Psoas muscle (tissue), 8 donors: ENCODE measurements around the gene COMMD6. TPM values are rescaled to one million over a fixed set of nuclear protein-coding genes. Genes with fewer than 3 reads are reported as not detected.

Experiments
- ATAC-seq, 4 donors: fragments of 200-7000 bp; cut with Tn5 transposase; one replicate each; pipeline ENCODE4 v1.9.1; 2020; ENCODE audit warnings: moderate library complexity in 3 of 4, mild to moderate bottlenecking in 2 of 4
- DNase-seq, 2 donors: peaks; one replicate each; pipeline ENCODE4 v3.0.0-alpha.2; 2020
- H3K27ac ChIP-seq: fragments of 200-600 bp; one replicate; pipeline ENCODE4 v1.8.0; 2022
- H3K27me3 ChIP-seq, 3 donors: fragments of 200-600 bp in 1 of 3; one replicate each; pipeline versions ENCODE4 v1.6.1 to v1.8.0; 2013 to 2022; ENCODE audit warnings: low read length in 2 of 3, mild to moderate bottlenecking in 2 of 3, moderate library complexity in 1 of 3; ENCODE audit not compliant: insufficient read depth in 3 of 3
- H3K36me3 ChIP-seq, 2 donors: fragments of 200-600 bp in 1 of 2; one replicate each; pipeline versions ENCODE4 v1.6.1 to v1.8.0; 2013 to 2022; ENCODE audit warnings: low read depth in 1 of 2, mild to moderate bottlenecking in 1 of 2, moderate library complexity in 1 of 2; ENCODE audit not compliant: insufficient read depth in 1 of 2
- H3K4me1 ChIP-seq: fragments of 200-600 bp; one replicate; pipeline ENCODE4 v1.8.0; 2022
- H3K4me3 ChIP-seq: fragments of 200-600 bp; one replicate; pipeline ENCODE4 v1.8.0; 2022; ENCODE audit warnings: mild to moderate bottlenecking
- H3K9me3 ChIP-seq: fragments of 200-600 bp; one replicate; pipeline ENCODE4 v1.8.0; 2022
- whole genome bisulfite sequencing, 3 donors: extraction: QIAGEN DNeasy Blood & Tissue Kit; methylation state at CpG; one replicate each; pipeline versions ENCODE4 v1.1.6 to v1.1.7; 2013; 5-methylcytosine and 5-hydroxymethylcytosine counted together
- intact Hi-C, 2 donors: fragments of 100-400 bp; cut with DNase I; formaldehyde crosslinking; loops; one replicate each; pipeline versions ENCODE4 v1.11.0 to v1.14.2; 2022
- polyA plus RNA-seq, 3 donors: library from polyadenylated mRNA; stranded (reverse); fragments of 200-250 nt; gene quantifications; one replicate each; pipeline ENCODE4 v1.2.3, GENCODE V29; 2013
- total RNA-seq, 4 donors: library from RNA; stranded (reverse); fragmentation: NEBNext Ultra II Directional in 2 of 4; extraction: Animal tissue kit (Norgen Biotek cat#: 25700) in 2 of 4; gene quantifications; one replicate each; pipeline versions ENCODE4 v1.2.1 to v1.2.4, GENCODE V29; 2021 to 2023
- TF ChIP-seq, protein P1 (sequence below): fragments of 200-600 bp; IDR thresholded peaks from one replicate; pipeline ENCODE4 v1.8.0; 2022; ENCODE audit warnings: antibody characterized with exemption
- donor health status: healthy with polysubstance abuse.
- donor health status: DM: no; HTN: no; CAD: no; lungs with moderate emphysema.
- donor health status: Bipolar disorder and iron deficiency.
- donor health status: healthy.
- donor health status: DM: yes; HTN: yes; CAD: no.
- donor health status: DM: no; HTN: no; CAD: no.
- donor health status: DM: no; HTN: no; CAD: no.
- donor health status: DM: yes; HTN: yes; CAD: no.

COMMD6 gene
- total and polyA plus RNA-seq, 7 donors = 34.1 to 80.6 (median 46.8) TPM

DNA sequence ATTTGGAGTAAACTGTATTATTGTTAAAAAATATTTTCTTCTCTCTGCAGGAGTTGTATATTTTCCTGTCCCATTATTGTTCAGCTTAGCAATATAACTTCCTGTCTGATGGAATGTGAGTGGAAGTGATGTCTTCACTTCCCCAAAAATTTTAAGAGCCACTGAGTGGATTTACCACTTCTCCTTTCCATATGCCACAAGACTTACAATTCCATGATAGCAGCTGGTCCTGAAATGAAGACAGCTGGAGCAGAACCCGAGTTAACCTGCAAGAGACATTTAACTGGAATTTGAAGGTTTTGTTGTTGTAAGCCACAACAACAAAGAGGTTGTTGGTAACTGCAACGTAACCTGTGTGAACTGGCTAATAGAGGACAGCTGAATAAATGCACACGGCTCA is 32.3 kb downstream of the COMMD6 start:
- ATAC-seq (no peak), DNase-seq (no peak)
- Histone ChIP-seq H3K36me3 (no peaks in the 10 kb centered on the region), H3K4me3 (no peak overlapping the region), H3K27ac (no peak overlapping the region), H3K27me3 (no peaks in the 10 kb centered on the region), H3K9me3 (no peaks in the 10 kb centered on the region), H3K4me1 (peaks cover 5% of the 10 kb centered on the region)
- TF ChIP-seq, protein P1, sequence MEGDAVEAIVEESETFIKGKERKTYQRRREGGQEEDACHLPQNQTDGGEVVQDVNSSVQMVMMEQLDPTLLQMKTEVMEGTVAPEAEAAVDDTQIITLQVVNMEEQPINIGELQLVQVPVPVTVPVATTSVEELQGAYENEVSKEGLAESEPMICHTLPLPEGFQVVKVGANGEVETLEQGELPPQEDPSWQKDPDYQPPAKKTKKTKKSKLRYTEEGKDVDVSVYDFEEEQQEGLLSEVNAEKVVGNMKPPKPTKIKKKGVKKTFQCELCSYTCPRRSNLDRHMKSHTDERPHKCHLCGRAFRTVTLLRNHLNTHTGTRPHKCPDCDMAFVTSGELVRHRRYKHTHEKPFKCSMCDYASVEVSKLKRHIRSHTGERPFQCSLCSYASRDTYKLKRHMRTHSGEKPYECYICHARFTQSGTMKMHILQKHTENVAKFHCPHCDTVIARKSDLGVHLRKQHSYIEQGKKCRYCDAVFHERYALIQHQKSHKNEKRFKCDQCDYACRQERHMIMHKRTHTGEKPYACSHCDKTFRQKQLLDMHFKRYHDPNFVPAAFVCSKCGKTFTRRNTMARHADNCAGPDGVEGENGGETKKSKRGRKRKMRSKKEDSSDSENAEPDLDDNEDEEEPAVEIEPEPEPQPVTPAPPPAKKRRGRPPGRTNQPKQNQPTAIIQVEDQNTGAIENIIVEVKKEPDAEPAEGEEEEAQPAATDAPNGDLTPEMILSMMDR = no peak
- WGBS, 3 donors = 63 to 77% (median 74%) methylated on average over 3 of the region's 3 CpGs
- intact Hi-C loops = no loop called here

- intact Hi-C loops = no loop called here
- H3K27me3 ChIP-seq = no peaks in the 10 kb centered on the region
- no peak for DNase-seq
- H3K9me3 ChIP-seq = no peaks in the 10 kb centered on the region
- H3K27ac ChIP-seq = no peak overlapping the region
- no peak for ATAC-seq
- no peaks in the 10 kb centered on the region for H3K36me3 ChIP-seq
- WGBS, 3 donors = 76 to 86% (median 80%) methylated on average over 5 of the region's 5 CpGs
- no peak overlapping the region for H3K4me3 ChIP-seq
- H3K4me1 ChIP-seq = no peaks in the 10 kb centered on the region
- TF ChIP-seq, protein P1 = no peak
Measured at GRCh38 chr13:75495938-75496337, 41.7 kb downstream of the COMMD6 start.

GRCh38 chr13:75494491-75494890 is 43.1 kb downstream of the COMMD6 start:
- Histone ChIP-seq H3K27ac (no peak overlapping the region), H3K27me3 (no peaks in the 10 kb centered on the region), H3K4me3 (no peak overlapping the region), H3K4me1 (no peaks in the 10 kb centered on the region), H3K9me3 (no peaks in the 10 kb centered on the region), H3K36me3 (no peaks in the 10 kb centered on the region)
- intact Hi-C loops = no loop called here
- TF ChIP-seq, protein P1 = no peak
- no peak for DNase-seq
- 55 to 91% (median 88%) methylated on average over 1 of the region's 1 CpG for WGBS, 3 donors
- no peak for ATAC-seq

- Histone ChIP-seq H3K4me1 (no peaks in the 10 kb centered on the region), H3K36me3 (no peaks in the 10 kb centered on the region), H3K4me3 (no peak overlapping the region), H3K27ac (no peak overlapping the region), H3K9me3 (no peaks in the 10 kb centered on the region), H3K27me3 (no peaks in the 10 kb centered on the region)
- intact Hi-C loops = no loop called here
- TF ChIP-seq, protein P1 = no peak
- ATAC-seq = no peak
- DNase-seq = no peak
Measured at GRCh38 chr13:75493156-75493555, 44.5 kb downstream of the COMMD6 start.

GRCh38 chr13:75492389-75492788 is 45.3 kb downstream of the COMMD6 start:
- Histone ChIP-seq H3K4me3 (no peak overlapping the region), H3K27me3 (no peaks in the 10 kb centered on the region), H3K9me3 (no peaks in the 10 kb centered on the region), H3K4me1 (no peaks in the 10 kb centered on the region), H3K27ac (no peak overlapping the region), H3K36me3 (no peaks in the 10 kb centered on the region)
- TF ChIP-seq, protein P1 = no peak
- DNase-seq (no peak), ATAC-seq (no peak)
- intact Hi-C loops = no loop called here
- WGBS, 3 donors = 95 to 97% (median 95%) methylated on average over 5 of the region's 5 CpGs
